ENCODE results near the gene NRG3. TPM values are rescaled to one million over a fixed set of nuclear protein-coding genes. Genes with fewer than 3 reads are reported as not detected.

NRG3 gene
- total RNA-seq, 4 donors from 2014 or later = 0.54 TPM; not detected in 3

- Histone ChIP-seq H3K27me3 (peaks cover 20% of the 10 kb centered on the region), H3K4me3 (no peak overlapping the region), H3K36me3 (no peaks in the 10 kb centered on the region), H3K4me1 (no peaks in the 10 kb centered on the region), H3K9me3 (peaks cover 0 to 15% (median 0%) of the 10 kb centered on the region in 3 donors), H3K27ac (no peak overlapping the region)
- TF ChIP-seq EP300 (IDR thresholded peaks at IDR 0.05) = no peak
- no peak for TF ChIP-seq POLR2A (IDR thresholded peaks at IDR 0.05)
- TF ChIP-seq CTCF (IDR thresholded peaks at IDR 0.05) = no peak
- TF ChIP-seq POLR2AphosphoS5 (IDR thresholded peaks at IDR 0.05) = no peak
- WGBS, 2 donors (ENCODE audit: low coverage in 1 of 2) = 59 to 70% methylated on average over 3 of the region's 3 CpGs
- no peak for ATAC-seq
Measured at GRCh38 chr10:82910301-82910700, 1035.3 kb downstream of the NRG3 start.

GRCh38 chr10:82914655-82915136 lies 1039.7 kb downstream of the NRG3 start:
- no peaks in the 10 kb centered on the region for H3K36me3 ChIP-seq
- H3K27me3 ChIP-seq = peaks cover 14% of the 10 kb centered on the region
- no peak overlapping the region for H3K27ac ChIP-seq
- peaks cover 0 to 15% (median 0%) of the 10 kb centered on the region in 3 donors for H3K9me3 ChIP-seq
- H3K4me3 ChIP-seq = no peak overlapping the region
- TF ChIP-seq EP300 (IDR thresholded peaks at IDR 0.05) (no peak), CTCF (IDR thresholded peaks at IDR 0.05) (no peak), POLR2A (IDR thresholded peaks at IDR 0.05) (no peak), POLR2AphosphoS5 (IDR thresholded peaks at IDR 0.05) (no peak)
- peak; percentile 25 for ATAC-seq
- H3K4me1 ChIP-seq = peaks cover 0 to 18% (median 3%) of the 10 kb centered on the region in 3 donors

GRCh38 chr10:82916941-82917340 lies 1041.9 kb downstream of the NRG3 start:
- Histone ChIP-seq H3K4me1 (peaks cover 0 to 18% (median 3%) of the 10 kb centered on the region in 3 donors), H3K36me3 (no peaks in the 10 kb centered on the region), H3K27ac (no peak overlapping the region), H3K9me3 (peaks cover 0 to 9% (median 0%) of the 10 kb centered on the region in 3 donors), H3K4me3 (no peak overlapping the region), H3K27me3 (peaks cover 8% of the 10 kb centered on the region)
- TF ChIP-seq EP300 (IDR thresholded peaks at IDR 0.05) = no peak
- no peak for TF ChIP-seq CTCF (IDR thresholded peaks at IDR 0.05)
- no peak for TF ChIP-seq POLR2A (IDR thresholded peaks at IDR 0.05)
- TF ChIP-seq POLR2AphosphoS5 (IDR thresholded peaks at IDR 0.05) = no peak
- no peak for ATAC-seq
- whole genome bisulfite sequencing, 2 donors (ENCODE audit: low coverage in 1 of 2) = 61 to 67% methylated on average over 4 of the region's 4 CpGs

- Histone ChIP-seq H3K9me3 (peaks cover 0 to 7% (median 0%) of the 10 kb centered on the region in 3 donors), H3K4me1 (peaks cover 0 to 18% (median 3%) of the 10 kb centered on the region in 3 donors), H3K27me3 (peaks cover 8% of the 10 kb centered on the region), H3K27ac (no peak overlapping the region), H3K36me3 (no peaks in the 10 kb centered on the region), H3K4me3 (no peak overlapping the region)
- ATAC-seq = no peak
- TF ChIP-seq POLR2A (IDR thresholded peaks at IDR 0.05) (no peak), CTCF (IDR thresholded peaks at IDR 0.05) (no peak), EP300 (IDR thresholded peaks at IDR 0.05) (no peak), POLR2AphosphoS5 (IDR thresholded peaks at IDR 0.05) (no peak)
Measured at GRCh38 chr10:82918022-82918421, 1043.0 kb downstream of the NRG3 start.

GRCh38 chr10:82922046-82922445 lies 1047.1 kb downstream of the NRG3 start:
- Histone ChIP-seq H3K4me1 (peaks cover 7 to 38% (median 15%) of the 10 kb centered on the region in 3 donors), H3K27me3 (no peaks in the 10 kb centered on the region), H3K36me3 (no peaks in the 10 kb centered on the region), H3K27ac (no peak overlapping the region), H3K9me3 (no peaks in the 10 kb centered on the region), H3K4me3 (no peak overlapping the region)
- TF ChIP-seq POLR2AphosphoS5 (IDR thresholded peaks at IDR 0.05) (no peak), POLR2A (IDR thresholded peaks at IDR 0.05) (no peak), EP300 (IDR thresholded peaks at IDR 0.05) (no peak), CTCF (IDR thresholded peaks at IDR 0.05) (no peak)
- no peak for ATAC-seq
- 85 to 87% methylated on average over 4 of the region's 4 CpGs for WGBS, 2 donors (ENCODE audit: low coverage in 1 of 2)

Measured in gastroesophageal sphincter (tissue), 4 donors.